WTC11 (cell line): ENCODE measurements around the gene SLC10A7.

Source experiments
- GABPB1 ChIP-seq: sonication (generic); formaldehyde crosslinking; IDR thresholded peaks from 2 replicates; pipeline ENCODE4 v1.8.1; 2023; ENCODE audit warnings: mild to moderate bottlenecking, missing genetic modification reagents
- JUN ChIP-seq: sonication (generic); formaldehyde crosslinking; IDR thresholded peaks from 2 replicates; pipeline ENCODE4 v1.8.0; 2023; ENCODE audit warnings: mild to moderate bottlenecking, missing genetic modification reagents
- SP1 ChIP-seq: sonication (generic); formaldehyde crosslinking; conservative IDR thresholded peaks from 2 replicates; pipeline ENCODE4 v1.8.1; 2022; ENCODE audit warnings: missing genetic modification reagents
- TEAD1 ChIP-seq: sonication (generic); formaldehyde crosslinking; IDR thresholded peaks from 2 replicates; pipeline ENCODE4 v1.8.0; 2022; ENCODE audit warnings: mild to moderate bottlenecking, missing genetic modification reagents
- TP53 ChIP-seq: sonication (generic); formaldehyde crosslinking; IDR thresholded peaks from 2 replicates; pipeline ENCODE4 v1.8.1; 2023; ENCODE audit warnings: mild to moderate bottlenecking, missing genetic modification reagents
- ZNF138 ChIP-seq: sonication (generic); formaldehyde crosslinking; conservative IDR thresholded peaks from 2 replicates; pipeline ENCODE4 v1.8.1; 2022; ENCODE audit warnings: mild to moderate bottlenecking, moderate library complexity, missing genetic modification reagents
- ZNF317 ChIP-seq: sonication (generic); formaldehyde crosslinking; IDR thresholded peaks from 2 replicates; pipeline ENCODE4 v1.8.1; 2023; ENCODE audit warnings: low read depth, mild to moderate bottlenecking, moderate library complexity, missing genetic modification reagents, borderline replicate concordance
- TF ChIP-seq, protein P1 (sequence below): fragments of 200-600 bp; IDR thresholded peaks from 2 replicates; pipeline ENCODE4 v1.8.0; 2022; ENCODE audit warnings: antibody characterized with exemption
- TF ChIP-seq, protein P2 (sequence below): sonication (generic); formaldehyde crosslinking; IDR thresholded peaks from 2 replicates; pipeline ENCODE4 v1.8.0; 2022; ENCODE audit warnings: mild to moderate bottlenecking, missing genetic modification reagents
- TF ChIP-seq, protein P3 (sequence below): sonication (generic); formaldehyde crosslinking; conservative IDR thresholded peaks from 2 replicates; pipeline ENCODE4 v1.8.1; 2022; ENCODE audit warnings: mild to moderate bottlenecking, missing genetic modification reagents
- TF ChIP-seq, protein P4 (sequence below): sonication (generic); formaldehyde crosslinking; IDR thresholded peaks from 2 replicates; pipeline ENCODE4 v1.8.0; 2023; ENCODE audit warnings: missing genetic modification reagents, mild to moderate bottlenecking, borderline replicate concordance
- TF ChIP-seq, protein P5 (sequence below): sonication (generic); formaldehyde crosslinking; IDR thresholded peaks from 2 replicates; pipeline ENCODE4 v1.8.0; 2022; ENCODE audit warnings: mild to moderate bottlenecking, missing genetic modification reagents

DNA sequence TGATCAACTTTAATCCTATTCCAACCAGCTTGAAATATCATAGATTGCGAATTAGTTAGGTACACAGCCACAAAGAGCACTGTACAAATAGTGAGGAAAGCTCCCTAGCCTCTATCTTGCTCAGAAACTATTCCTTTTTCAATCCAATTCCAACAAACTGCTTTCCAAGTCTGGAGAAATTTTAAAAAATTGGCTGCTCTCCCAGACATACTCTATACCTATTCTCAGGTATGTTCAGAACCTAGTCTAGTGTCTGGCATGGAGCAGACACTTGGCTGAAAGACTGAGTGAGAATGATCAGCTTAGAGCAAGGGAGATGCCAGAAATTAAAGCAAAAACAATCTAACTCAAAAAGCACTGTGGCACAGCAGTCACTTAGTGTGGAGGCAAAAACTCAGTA is 105.9 kb downstream of the SLC10A7 start:
- no peak for TF ChIP-seq ZNF317 (CRISPR knock-in tag)
- TF ChIP-seq, protein P1, sequence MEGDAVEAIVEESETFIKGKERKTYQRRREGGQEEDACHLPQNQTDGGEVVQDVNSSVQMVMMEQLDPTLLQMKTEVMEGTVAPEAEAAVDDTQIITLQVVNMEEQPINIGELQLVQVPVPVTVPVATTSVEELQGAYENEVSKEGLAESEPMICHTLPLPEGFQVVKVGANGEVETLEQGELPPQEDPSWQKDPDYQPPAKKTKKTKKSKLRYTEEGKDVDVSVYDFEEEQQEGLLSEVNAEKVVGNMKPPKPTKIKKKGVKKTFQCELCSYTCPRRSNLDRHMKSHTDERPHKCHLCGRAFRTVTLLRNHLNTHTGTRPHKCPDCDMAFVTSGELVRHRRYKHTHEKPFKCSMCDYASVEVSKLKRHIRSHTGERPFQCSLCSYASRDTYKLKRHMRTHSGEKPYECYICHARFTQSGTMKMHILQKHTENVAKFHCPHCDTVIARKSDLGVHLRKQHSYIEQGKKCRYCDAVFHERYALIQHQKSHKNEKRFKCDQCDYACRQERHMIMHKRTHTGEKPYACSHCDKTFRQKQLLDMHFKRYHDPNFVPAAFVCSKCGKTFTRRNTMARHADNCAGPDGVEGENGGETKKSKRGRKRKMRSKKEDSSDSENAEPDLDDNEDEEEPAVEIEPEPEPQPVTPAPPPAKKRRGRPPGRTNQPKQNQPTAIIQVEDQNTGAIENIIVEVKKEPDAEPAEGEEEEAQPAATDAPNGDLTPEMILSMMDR = no peak
- TF ChIP-seq SP1 (CRISPR knock-in tag) = no peak
- TF ChIP-seq GABPB1 (CRISPR knock-in tag) = no peak
- TF ChIP-seq, protein P2, sequence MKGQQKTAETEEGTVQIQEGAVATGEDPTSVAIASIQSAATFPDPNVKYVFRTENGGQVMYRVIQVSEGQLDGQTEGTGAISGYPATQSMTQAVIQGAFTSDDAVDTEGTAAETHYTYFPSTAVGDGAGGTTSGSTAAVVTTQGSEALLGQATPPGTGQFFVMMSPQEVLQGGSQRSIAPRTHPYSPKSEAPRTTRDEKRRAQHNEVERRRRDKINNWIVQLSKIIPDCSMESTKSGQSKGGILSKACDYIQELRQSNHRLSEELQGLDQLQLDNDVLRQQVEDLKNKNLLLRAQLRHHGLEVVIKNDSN (CRISPR knock-in tag) = no peak
- TF ChIP-seq ZNF138 (CRISPR knock-in tag) = no peak
- TF ChIP-seq, protein P3, sequence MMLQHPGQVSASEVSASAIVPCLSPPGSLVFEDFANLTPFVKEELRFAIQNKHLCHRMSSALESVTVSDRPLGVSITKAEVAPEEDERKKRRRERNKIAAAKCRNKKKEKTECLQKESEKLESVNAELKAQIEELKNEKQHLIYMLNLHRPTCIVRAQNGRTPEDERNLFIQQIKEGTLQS (CRISPR knock-in tag) = no peak
- no peak for TF ChIP-seq TEAD1 (CRISPR knock-in tag)
- TF ChIP-seq, protein P4, sequence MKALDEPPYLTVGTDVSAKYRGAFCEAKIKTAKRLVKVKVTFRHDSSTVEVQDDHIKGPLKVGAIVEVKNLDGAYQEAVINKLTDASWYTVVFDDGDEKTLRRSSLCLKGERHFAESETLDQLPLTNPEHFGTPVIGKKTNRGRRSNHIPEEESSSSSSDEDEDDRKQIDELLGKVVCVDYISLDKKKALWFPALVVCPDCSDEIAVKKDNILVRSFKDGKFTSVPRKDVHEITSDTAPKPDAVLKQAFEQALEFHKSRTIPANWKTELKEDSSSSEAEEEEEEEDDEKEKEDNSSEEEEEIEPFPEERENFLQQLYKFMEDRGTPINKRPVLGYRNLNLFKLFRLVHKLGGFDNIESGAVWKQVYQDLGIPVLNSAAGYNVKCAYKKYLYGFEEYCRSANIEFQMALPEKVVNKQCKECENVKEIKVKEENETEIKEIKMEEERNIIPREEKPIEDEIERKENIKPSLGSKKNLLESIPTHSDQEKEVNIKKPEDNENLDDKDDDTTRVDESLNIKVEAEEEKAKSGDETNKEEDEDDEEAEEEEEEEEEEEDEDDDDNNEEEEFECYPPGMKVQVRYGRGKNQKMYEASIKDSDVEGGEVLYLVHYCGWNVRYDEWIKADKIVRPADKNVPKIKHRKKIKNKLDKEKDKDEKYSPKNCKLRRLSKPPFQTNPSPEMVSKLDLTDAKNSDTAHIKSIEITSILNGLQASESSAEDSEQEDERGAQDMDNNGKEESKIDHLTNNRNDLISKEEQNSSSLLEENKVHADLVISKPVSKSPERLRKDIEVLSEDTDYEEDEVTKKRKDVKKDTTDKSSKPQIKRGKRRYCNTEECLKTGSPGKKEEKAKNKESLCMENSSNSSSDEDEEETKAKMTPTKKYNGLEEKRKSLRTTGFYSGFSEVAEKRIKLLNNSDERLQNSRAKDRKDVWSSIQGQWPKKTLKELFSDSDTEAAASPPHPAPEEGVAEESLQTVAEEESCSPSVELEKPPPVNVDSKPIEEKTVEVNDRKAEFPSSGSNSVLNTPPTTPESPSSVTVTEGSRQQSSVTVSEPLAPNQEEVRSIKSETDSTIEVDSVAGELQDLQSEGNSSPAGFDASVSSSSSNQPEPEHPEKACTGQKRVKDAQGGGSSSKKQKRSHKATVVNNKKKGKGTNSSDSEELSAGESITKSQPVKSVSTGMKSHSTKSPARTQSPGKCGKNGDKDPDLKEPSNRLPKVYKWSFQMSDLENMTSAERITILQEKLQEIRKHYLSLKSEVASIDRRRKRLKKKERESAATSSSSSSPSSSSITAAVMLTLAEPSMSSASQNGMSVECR (CRISPR knock-in tag) = no peak
- TF ChIP-seq, protein P5, sequence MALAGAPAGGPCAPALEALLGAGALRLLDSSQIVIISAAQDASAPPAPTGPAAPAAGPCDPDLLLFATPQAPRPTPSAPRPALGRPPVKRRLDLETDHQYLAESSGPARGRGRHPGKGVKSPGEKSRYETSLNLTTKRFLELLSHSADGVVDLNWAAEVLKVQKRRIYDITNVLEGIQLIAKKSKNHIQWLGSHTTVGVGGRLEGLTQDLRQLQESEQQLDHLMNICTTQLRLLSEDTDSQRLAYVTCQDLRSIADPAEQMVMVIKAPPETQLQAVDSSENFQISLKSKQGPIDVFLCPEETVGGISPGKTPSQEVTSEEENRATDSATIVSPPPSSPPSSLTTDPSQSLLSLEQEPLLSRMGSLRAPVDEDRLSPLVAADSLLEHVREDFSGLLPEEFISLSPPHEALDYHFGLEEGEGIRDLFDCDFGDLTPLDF = no peak
- no peak for TF ChIP-seq TP53 (CRISPR knock-in tag)
- TF ChIP-seq JUN (CRISPR knock-in tag) = no peak
